NCI-H2227 (cell line): ENCODE results near the gene FOXJ3.

ENCODE experiments used
- DNase-seq: peaks from one replicate; lab custom pipeline; 2025; ENCODE audit not compliant: unreplicated experiment; lab: John Stamatoyannopoulos, UW

FOXJ3 gene

DNA sequence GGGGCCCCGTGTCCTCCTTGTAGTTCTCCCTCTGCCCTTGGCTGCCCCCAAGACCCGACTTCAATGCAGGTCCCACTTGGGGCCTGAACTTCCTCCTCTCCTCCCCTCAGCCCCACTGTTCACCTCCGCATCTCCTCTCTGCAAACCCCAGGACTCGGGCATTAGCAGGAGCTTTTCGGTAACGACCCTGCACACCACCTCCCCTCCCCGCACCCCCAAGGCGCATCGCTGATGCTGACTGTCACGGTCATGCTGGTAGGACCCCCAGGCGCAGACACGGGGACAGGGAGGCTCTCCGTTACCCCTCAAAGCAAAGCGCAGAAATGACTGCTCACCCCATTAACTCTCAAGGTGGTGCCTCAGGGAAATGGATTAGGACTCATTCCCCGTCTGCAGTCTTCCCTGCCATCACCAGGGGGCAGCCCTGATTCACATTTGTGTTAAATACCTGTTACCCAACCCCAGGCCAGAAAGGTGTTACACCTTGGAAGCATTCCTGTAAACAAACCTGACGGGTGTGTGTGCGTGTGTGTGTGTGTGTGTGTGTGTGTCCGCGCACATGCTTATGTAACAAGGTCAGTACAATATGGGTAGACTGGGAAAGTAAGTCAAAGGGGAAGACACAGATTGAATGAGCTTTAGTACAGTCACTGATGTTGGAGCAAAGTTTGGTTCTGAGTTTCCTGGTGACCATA, 188.3 kb downstream of the FOXJ3 start:
- peak; percentile 73 for DNase-seq

DNA sequence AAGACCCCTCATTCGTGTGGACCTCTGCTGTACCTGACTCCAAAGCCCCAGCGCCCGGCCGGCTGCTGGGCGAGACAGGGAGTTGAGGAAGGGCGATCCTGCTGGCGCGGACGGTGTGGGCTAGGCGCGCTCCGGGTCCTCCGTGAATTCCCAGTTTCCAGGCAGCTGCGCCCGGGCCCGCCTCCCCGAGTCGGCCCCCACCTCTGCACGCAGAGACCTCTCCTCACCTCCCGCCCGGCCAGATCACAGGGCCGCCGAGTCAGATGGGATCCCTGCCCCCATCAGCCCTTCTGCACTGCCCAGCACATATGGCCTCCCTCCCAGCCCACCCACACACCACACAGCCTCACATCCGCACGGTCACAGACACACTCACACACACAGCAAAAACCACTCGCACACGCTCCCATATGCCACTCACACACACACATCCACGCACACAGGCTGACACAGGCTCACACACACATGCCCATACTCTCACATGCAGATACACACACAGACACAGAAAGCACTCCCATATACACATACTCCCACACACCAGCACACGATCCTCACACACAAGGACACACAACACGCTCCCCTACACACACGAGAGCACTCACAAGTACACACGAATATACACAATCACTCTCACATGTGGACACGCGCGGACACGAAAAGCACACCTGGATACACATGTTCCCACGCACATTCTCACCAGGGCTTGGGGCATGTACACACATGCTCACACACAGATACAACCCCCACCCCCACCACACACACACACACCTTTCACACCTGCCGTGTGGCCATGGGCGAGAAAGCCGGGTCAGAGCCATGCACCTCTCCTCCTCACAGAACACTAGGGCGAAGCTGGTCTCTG, 189.0 kb downstream of the FOXJ3 start:
- no peak for DNase-seq

DNA sequence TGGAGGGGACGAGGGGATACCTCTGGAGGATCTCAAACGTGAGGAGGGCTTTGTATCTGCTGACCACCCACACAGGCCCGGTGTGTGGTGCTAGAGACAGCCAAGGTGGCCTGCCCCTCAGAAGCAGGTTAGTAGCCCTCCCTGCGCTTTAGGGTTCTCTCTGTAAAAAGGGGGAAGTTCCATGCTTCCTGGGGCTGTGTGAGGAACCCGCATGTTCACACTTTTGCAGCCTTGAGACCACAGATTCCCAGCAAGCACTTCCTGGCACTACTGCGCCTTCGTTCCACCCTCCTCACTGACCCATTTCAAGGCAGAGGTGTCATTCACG, 189.7 kb downstream of the FOXJ3 start:
- DNase-seq: no peak

GRCh38 chr1:42144711-42145388, 190.2 kb downstream of the FOXJ3 start:
- no peak for DNase-seq

- DNase-seq: no peak
These were observed 190.9 kb downstream of the FOXJ3 start for GRCh38 chr1:42143896-42144710.

- DNase-seq: no peak
These were observed 191.9 kb downstream of the FOXJ3 start for GRCh38 chr1:42142894-42143675.

DNA sequence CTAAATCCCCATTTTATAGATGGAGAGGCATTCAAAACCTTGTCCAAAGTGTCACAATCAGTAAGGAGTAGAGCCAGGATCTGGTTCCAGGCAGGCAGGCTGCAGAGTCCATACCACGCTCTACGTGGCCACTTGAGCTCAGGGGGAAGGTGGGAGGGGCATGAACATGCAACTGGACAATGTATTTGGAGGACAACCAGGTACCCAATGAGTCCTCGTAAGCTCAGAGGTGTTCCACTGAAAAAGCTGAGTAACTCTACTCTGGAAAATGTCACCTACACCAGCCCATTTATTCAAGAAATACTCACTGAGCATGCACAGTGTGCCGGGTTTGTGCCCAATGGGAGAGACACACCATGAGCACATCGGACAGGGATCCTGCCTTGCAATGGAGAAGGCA, 193.1 kb downstream of the FOXJ3 start:
- no peak for DNase-seq

DNA sequence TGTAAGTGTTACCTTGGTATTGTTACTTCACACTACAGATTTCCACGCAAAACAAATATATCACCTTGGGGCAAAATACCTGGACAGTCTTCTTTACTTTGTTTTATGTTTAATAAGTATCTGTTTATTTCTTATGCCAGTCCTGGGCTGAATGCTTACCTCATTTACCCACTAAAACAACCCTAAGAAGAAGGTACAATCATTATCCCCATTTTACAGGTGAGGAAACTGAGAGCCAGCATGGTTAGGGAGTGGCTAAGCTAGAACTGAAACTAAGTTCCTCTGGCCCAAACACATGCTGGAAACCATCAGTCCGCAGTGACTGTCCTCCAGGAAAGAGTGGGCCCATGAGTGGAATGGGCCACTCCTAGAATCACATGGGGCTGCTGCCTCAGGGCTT, 194.8 kb downstream of the FOXJ3 start:
- DNase-seq: no peak

DNA sequence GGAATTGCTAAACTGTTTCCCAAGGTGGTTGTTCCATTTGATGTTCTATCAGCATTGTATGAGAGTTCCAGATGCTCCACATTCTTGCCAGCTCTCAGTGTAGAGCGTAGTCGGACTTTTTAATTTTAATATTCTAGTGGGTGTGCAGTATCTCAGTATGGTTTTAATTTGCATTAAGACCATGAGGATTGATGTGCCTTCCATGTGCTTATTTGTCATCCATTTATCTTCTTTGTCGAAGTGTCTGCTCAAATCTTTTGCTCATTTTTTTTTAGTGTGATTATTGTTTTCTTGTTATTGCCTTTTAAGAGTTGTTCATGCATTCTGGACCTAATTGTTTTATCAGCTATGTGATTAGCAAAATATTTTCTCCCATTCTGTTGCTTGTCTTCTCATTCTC, 195.6 kb downstream of the FOXJ3 start:
- no peak for DNase-seq

GRCh38 chr1:42138586-42138985, 196.4 kb downstream of the FOXJ3 start:
- DNase-seq: no peak

DNA sequence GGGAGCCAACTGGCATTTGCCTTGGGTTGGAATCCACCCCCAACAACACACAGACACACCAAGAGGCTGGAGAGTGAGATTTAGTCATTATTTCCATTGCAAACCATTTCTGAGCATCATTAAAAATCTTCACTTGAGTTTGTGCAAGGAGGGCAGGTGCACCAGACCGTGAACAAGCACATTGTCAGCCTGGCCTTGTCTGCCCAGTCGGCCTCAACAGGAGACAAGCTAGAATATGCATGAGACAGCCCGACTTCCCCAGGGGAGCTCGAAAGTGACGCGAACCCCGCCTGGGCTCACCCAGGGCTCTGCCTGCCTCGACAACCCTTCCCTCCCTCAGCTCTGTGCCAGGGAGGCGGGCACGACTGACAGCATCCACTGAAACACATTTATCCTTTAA, 197.3 kb downstream of the FOXJ3 start:
- no peak for DNase-seq

DNA sequence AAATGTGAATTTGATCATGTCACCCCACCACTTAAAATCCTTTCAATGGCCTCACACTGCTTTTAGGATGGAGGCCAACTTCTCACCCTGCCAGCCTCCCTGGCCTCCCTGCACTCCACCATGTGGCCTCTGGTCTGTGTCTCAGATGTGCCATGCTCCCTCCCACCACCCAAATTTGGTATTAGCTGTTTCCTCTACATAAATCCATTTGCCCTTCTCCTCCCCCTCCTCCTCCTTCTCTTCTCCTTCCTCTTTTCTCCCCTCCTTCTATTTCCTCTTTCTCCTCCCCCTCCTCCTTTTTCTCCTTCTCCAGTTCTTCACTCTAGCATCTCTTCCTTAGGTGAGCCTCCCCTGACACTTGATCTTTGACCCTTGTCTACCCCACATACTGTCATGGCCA, 198.6 kb downstream of the FOXJ3 start:
- no peak for DNase-seq

GRCh38 chr1:42135426-42135825, 199.6 kb downstream of the FOXJ3 start:
- DNase-seq: no peak

DNA sequence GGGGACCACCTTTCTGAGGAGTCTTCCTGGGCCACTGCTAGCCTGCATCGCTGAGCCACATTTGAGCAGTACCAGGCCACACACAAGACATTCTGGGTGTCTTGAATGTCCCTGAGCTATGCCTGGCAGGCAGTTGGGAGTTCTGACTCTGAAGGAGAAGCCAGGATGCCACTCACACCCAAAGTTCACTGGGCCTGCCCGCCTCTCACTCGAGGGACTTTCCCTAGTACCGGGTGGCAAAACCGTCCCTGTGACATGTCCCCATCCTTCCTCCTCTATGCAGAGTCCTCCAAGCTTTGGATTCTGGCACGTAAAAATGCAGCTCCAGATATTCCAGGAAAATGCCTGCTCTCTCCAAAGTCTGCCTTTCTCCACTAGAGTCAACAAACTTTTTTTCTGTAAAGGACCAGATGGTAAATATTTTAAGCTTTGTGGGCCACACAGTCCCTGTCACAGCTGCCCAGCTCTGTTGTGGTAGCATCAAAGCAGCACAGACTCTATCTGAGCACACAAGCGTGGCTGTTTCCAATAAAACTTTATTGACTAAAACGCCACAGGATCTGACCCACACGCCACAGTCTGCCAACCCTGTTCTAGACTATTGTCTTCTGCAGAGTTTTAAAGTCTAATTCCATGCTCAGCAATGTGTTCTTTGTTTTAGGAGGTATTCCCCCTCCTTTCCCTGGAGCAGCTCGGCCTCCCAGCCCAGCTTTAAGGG, 201.1 kb downstream of the FOXJ3 start:
- DNase-seq: no peak

DNA sequence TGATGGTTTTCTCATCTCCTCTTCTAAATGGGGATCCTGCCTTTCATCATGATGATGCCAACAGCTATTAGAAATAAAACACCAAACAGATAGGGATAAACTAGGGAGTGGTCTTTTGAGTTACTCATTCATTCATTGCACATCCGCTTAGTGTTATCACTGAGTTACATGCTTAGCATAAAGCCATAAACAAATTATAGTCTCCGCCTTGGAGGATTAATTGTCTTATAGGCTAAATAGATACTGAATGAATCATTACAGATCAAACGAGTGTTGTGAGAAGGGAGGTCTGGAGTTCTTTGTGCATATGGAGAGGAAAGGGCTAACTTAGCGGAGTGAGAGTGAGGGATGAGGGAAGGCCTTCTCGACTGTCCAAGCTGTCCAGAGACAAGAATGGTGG, 201.6 kb downstream of the FOXJ3 start:
- DNase-seq: no peak

GRCh38 chr1:42130061-42130660, 204.9 kb downstream of the FOXJ3 start:
- DNase-seq: no peak

DNA sequence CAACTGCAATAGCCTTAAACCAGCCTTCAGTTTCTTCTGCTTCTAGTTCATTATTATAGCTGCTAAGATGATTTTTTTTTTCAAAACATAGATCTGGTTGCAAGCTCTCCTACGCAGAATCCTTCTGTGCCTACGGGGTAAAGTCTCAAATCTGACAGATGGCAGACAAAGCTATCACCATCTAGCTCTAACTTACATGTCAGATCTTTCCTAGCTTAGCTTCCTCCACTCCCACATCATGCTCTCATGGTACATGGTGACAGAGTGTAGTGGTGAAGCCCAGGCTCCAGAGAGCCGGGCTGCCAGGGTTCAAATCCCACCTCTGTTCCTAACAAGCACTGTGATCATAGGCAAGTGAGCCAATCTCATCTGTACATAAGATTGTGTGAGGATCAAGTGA, 206.1 kb downstream of the FOXJ3 start:
- no peak for DNase-seq

DNA sequence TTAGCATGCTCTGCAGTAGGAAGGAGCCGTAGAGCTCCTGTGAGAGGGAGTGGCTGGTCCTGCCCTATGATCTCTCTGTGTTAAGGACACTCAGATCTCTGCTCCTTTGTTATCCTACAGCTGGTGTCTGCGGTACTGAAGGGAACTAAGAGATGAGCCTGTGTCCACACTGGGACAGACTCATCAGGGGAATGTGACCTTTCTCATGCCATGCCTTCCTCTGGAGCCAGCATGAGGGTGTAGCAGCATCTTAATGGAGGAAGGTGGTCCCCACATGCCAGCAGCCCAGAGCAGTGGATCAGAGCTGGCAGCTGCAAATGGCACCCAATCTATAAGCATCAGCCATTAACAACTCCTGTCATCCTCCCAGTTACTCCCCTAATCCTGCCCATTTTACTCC, 206.5 kb downstream of the FOXJ3 start:
- DNase-seq: no peak

DNA sequence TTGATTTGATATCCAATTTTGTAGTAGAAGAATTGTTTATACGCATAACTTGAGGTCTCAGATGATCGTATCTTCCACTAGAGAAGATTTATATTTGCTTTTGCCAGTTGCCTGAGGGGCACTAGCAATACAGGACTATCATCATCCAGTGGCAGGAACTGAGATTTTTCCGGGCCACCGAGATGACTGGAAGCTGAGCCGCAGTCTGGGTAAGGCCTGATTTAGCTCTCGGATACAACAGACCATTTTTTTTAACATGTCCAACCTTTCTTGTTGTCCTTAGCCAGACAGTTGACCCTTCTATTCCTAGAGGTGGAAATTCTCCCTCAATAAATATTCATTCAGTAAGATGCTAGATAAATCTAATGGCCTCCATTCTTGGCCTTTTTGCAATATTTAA, 207.3 kb downstream of the FOXJ3 start:
- DNase-seq: no peak
